CD4-positive, alpha-beta T cell treated with Interferon gamma for 1 hour (primary cell): Measurements from ENCODE around the gene XPNPEP2.

Experiments
- DNase-seq: peaks from one replicate; pipeline ENCODE4 v3.0.0-alpha.2; 2020

XPNPEP2 gene

DNA sequence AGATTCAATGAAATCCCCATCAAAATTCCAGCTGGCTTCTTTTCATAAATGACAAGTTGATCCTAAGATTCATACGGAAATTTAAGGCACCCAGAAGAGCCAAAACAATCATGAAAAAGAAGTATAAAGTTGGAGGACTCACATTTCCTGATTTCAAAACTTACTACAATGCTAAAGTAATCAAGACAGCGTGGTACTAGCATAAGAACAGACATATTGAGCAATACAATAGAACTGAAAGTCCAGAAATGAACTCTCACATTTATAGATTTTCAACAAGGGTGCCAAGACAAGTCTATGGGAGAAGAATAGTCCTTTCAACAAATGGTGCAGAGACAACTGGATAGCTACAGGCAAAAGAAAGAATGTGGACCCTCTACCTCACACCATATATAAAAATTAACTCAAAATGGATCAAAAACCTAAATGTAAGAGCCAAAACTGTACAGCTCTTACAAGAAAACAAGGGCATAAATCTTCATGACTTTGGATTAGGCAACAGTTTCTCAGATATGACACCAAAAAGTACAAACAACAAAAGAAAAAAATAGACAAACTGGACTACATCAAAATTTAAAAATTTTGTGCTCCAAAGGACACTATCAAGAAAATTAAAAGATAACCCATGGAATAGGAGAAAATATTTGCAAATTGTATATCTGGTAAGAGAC, 69.5 kb downstream of the XPNPEP2 start:
- no peak for DNase-seq

DNA sequence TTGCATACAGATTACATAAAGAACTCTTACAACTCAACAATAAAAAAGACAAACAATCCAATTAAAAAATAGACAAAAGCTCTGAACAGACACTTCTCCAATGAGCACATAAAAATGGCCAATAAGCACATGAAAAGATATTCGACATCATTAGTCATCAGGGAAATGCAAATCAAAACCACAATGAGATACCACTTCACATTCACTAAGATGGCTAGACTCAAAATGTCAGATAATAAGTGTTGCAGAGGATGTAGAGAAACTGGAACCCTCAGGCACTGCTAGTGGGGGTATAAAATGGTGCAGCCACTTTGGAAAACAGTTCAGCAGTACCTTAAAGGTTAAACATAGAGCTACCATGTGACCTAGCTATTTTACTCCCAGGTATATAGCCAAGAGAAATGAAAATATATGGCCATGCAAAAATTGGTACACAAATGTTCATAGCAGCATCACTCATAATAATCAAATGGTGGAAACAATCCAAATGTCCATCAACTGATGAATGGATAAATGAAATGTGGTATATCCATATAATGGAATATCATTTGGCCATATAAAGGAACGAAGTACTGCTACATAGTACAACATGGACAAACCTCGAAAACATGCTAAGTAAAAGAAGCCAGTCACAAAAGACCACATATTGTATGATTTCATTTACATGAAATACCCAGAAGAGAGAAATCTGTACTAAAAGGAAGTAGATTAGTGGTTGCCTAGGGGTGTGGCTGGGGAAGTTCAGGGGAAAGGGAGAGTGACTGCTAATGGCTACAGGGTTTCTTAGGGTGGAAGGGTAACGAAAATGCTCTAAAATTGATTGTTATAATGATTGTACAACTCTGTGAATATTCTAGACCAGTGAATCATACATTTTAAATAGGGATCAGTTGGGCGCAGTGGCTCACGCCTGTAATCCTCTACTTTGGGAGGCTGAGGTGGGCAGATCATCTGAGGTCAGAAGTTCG, 70.3 kb downstream of the XPNPEP2 start:
- no peak for DNase-seq

DNA sequence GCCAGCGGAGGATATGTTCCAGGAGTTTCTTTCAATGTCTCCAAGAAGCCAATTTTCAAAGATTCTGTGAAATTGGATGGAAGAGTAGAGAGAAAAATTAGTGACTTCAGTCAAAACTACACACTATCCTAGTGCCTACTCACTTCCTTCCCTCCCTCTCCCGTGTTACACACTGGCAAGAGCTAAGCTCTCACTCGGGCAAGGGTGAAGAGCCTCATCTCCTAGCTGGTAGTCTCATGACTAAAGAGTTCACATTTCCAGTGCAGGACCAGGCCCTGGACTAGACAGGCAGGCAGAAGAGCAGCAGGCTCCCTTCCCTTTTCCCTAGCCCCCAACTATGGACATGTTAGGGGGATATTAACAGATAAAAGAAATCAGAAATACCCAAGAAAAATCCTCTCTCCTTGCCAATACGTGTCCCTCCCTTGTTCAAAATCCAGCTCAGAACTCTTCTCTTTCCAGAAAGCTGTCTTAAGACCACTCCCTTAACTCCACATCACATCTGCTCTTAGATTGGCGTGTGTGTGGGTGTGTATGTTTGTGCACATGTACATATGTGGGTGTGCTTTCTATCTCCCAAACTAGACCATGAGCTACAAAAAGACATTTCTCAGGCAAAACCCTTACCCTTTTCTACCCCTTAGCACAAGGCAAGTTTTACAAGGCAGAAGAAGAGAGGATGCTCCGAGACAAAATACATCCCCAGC, 75.0 kb downstream of the XPNPEP2 start:
- no peak for DNase-seq

DNA sequence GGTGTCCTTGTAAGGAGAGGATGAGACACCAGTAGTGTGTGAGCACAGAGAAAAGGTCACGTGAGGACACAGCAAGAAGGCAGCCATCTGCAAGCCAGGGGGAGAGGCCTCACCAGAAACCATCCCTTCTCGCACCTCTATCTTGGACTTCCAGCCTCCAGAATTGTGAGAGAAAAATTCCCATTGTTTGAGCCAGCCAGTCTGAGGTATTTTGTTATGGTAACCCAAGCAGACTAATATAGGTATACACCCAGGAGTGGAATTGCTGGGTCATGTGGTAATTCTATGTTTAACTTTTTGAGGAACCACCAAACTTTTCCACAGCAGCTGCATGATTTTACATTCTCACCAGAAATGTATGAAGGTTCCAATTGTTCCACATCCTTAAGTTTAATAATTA, 79.3 kb downstream of the XPNPEP2 start:
- DNase-seq: no peak
